Dedifferentiated amniotic fluid mesenchymal stem cell (primary cell): ENCODE data around the gene SFXN2.
"Not testable (repeated sequence)": the region's sequence is repeated elsewhere in the genome, so short reads cannot be mapped to it uniquely, and the experiment has no call there.

Source experiments
- DNase-seq: peaks from one replicate; pipeline ENCODE4 v3.0.0-alpha.2; 2016; ENCODE audit errors: extremely low spot score

Gene SFXN2

GRCh38 chr10:102720775-102721301, 6.4 kb downstream of the SFXN2 start:
- DNase-seq, result no peak

GRCh38 chr10:102721954-102722353, 7.5 kb downstream of the SFXN2 start:
- no peak for DNase-seq

GRCh38 chr10:102723989-102724388, 9.6 kb downstream of the SFXN2 start:
- DNase-seq, result no peak

- no peak for DNase-seq
Observed at GRCh38 chr10:102726274-102726673, 11.8 kb downstream of the SFXN2 start.

- no peak for DNase-seq
Observed at GRCh38 chr10:102727037-102727818, 12.8 kb downstream of the SFXN2 start.

GRCh38 chr10:102729029-102730026, 14.9 kb downstream of the SFXN2 start:
- peak; percentile 65 for DNase-seq

- no peak for DNase-seq
Observed at GRCh38 chr10:102731222-102731800, 16.9 kb downstream of the SFXN2 start.

GRCh38 chr10:102732661-102733060, 18.2 kb downstream of the SFXN2 start:
- DNase-seq, result no peak

GRCh38 chr10:102735065-102735562, 20.7 kb downstream of the SFXN2 start:
- DNase-seq, result no peak

GRCh38 chr10:102738692-102739121, 24.3 kb downstream of the SFXN2 start:
- no peak for DNase-seq

- no peak for DNase-seq
Observed at GRCh38 chr10:102740229-102740628, 25.8 kb downstream of the SFXN2 start.

GRCh38 chr10:102741726-102742237, 27.3 kb downstream of the SFXN2 start:
- DNase-seq, result no peak

GRCh38 chr10:102742313-102742712, 27.9 kb downstream of the SFXN2 start:
- not testable (repeated sequence) for DNase-seq

GRCh38 chr10:102743078-102743587, 28.7 kb downstream of the SFXN2 start:
- no peak for DNase-seq

- peak; percentile 100 for DNase-seq
Observed at GRCh38 chr10:102743588-102744373, 29.3 kb downstream of the SFXN2 start, which contains the start of gene WBP1L. Gene WBP1L (plus strand): TSS chr10:102743948. CDS start chr10:102744054, 106 bp downstream.

GRCh38 chr10:102744374-102745051, 30.1 kb downstream of the SFXN2 start:
- DNase-seq, result peak; percentile 14

GRCh38 chr10:102745157-102745556, 30.7 kb downstream of the SFXN2 start:
- no peak for DNase-seq

- peak; percentile 90 for DNase-seq
Observed at GRCh38 chr10:102752266-102752930, 38.0 kb downstream of the SFXN2 start.
